Measurements from ENCODE around the gene PRMT5.

The PRMT5 gene

GRCh38 chr14:22929104-22929960, at the start of gene PRMT5:
Gene PRMT5, minus strand, starts transcription at chr14:22929376. Its CDS starts 15 bp downstream, at chr14:22929361.
- H3K4me3 ChIP-seq (ENCODE audit: low read depth, low read length) = peak within 1 kb of the TSS; percentile 95
- DNase-seq (ENCODE audit: low read depth) = peak; percentile 99
- peak; percentile 95 for TF ChIP-seq MYC (IDR thresholded peaks at IDR 0.05; ENCODE audit: low read depth, low read length)
- TF ChIP-seq, protein P1, sequence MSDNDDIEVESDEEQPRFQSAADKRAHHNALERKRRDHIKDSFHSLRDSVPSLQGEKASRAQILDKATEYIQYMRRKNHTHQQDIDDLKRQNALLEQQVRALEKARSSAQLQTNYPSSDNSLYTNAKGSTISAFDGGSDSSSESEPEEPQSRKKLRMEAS (IDR thresholded peaks at IDR 0.05; ENCODE audit: low read depth, low read length) = peak; percentile 86
- TF ChIP-seq, protein P2, sequence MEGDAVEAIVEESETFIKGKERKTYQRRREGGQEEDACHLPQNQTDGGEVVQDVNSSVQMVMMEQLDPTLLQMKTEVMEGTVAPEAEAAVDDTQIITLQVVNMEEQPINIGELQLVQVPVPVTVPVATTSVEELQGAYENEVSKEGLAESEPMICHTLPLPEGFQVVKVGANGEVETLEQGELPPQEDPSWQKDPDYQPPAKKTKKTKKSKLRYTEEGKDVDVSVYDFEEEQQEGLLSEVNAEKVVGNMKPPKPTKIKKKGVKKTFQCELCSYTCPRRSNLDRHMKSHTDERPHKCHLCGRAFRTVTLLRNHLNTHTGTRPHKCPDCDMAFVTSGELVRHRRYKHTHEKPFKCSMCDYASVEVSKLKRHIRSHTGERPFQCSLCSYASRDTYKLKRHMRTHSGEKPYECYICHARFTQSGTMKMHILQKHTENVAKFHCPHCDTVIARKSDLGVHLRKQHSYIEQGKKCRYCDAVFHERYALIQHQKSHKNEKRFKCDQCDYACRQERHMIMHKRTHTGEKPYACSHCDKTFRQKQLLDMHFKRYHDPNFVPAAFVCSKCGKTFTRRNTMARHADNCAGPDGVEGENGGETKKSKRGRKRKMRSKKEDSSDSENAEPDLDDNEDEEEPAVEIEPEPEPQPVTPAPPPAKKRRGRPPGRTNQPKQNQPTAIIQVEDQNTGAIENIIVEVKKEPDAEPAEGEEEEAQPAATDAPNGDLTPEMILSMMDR (IDR thresholded peaks at IDR 0.05; ENCODE audit: low read depth, low read length) = no peak
- peak; percentile 83 for TF ChIP-seq POLR2A (IDR thresholded peaks at IDR 0.05; ENCODE audit: extremely low read depth, insufficient read length)

- H3K4me3 ChIP-seq (ENCODE audit: low read depth, low read length) = no peak overlapping the region
- no peak for DNase-seq (ENCODE audit: low read depth)
- TF ChIP-seq, protein P1 (IDR thresholded peaks at IDR 0.05; ENCODE audit: low read depth, low read length) = no peak
- TF ChIP-seq MYC (IDR thresholded peaks at IDR 0.05; ENCODE audit: low read depth, low read length) (no peak), POLR2A (IDR thresholded peaks at IDR 0.05; ENCODE audit: extremely low read depth, insufficient read length) (no peak)
- TF ChIP-seq, protein P2 (IDR thresholded peaks at IDR 0.05; ENCODE audit: low read depth, low read length) = no peak
Observed at GRCh38 chr14:22978487-22978837, 49.3 kb upstream of the PRMT5 start.

GRCh38 chr14:22977684-22978486, 48.7 kb upstream of the PRMT5 start:
- DNase-seq (ENCODE audit: low read depth) = no peak
- no peak for TF ChIP-seq POLR2A (IDR thresholded peaks at IDR 0.05; ENCODE audit: extremely low read depth, insufficient read length)
- no peak for TF ChIP-seq MYC (IDR thresholded peaks at IDR 0.05; ENCODE audit: low read depth, low read length)
- TF ChIP-seq, protein P1 (IDR thresholded peaks at IDR 0.05; ENCODE audit: low read depth, low read length) = no peak
- TF ChIP-seq, protein P2 (IDR thresholded peaks at IDR 0.05; ENCODE audit: low read depth, low read length) = no peak
- H3K4me3 ChIP-seq (ENCODE audit: low read depth, low read length) = no peak overlapping the region

DNA sequence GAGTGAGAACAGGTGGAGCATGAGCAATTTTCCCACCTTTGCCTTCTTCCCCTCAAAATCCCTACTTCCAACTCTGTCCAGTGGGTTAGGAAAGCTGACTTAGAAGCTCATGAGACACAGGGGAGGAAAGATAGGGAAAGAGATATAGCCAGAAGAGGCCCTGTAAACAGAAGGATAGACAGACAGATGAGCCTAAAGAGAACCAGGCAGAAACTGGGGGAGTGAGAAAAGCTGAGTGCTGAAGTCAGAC, 48.2 kb upstream of the PRMT5 start:
- DNase-seq (ENCODE audit: low read depth) = no peak
- TF ChIP-seq POLR2A (IDR thresholded peaks at IDR 0.05; ENCODE audit: extremely low read depth, insufficient read length) = no peak
- H3K4me3 ChIP-seq (ENCODE audit: low read depth, low read length) = no peak overlapping the region

DNA sequence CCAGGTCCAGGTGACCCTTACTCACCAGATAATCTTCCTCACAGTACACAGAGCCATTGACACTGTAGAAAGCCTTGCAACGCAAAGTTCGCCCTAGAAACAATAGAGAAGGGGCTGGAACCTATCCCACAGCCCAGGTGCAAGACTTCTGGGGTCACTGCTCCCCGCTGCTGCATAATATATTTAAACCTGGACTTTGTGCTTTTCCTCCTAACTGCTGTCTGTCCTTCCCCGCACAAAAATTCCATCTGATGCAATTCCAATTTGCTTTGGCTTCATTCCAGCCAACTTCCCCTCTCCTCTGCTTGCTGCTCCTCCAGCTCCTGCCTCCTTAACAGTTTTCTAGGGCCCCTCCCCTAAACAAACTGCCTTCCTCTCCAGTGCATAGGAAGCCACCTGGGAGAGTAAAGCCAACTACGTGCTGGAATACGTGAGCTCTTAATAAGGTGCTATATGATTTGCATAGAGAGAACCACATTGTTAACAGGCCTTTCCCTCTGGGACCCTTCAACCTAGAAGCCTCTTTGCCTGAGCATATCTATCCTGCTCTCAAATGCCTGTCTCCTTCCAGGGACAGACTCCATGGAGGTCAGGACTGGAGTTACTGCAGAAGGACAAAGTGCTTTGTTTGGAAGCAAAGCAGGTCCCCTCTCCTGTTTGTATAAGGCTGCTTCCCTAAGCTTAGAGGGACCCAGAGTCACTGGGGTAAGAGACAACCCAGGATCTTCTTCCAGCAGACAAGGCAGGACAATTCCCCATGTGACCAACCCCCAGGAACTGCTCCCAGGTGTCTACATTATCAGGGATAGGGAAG, 47.7 kb upstream of the PRMT5 start:
- no peak for DNase-seq (ENCODE audit: low read depth)
- no peak overlapping the region for H3K4me3 ChIP-seq (ENCODE audit: low read depth, low read length)

More for the DNA sequence above, 47.7 kb upstream of the PRMT5 start:
- TF ChIP-seq MYC (IDR thresholded peaks at IDR 0.05; ENCODE audit: low read depth, low read length) (no peak), POLR2A (IDR thresholded peaks at IDR 0.05; ENCODE audit: extremely low read depth, insufficient read length) (no peak)
- TF ChIP-seq, protein P2 (IDR thresholded peaks at IDR 0.05; ENCODE audit: low read depth, low read length) = no peak
- TF ChIP-seq, protein P1 (IDR thresholded peaks at IDR 0.05; ENCODE audit: low read depth, low read length) = no peak

Data from NB4 (cell line).